GM12878 (cell line): ENCODE measurements around the gene KRTAP5-6. TPM values are rescaled to one million over a fixed set of nuclear protein-coding genes. Genes with fewer than 3 reads are reported as not detected.

Source experiments
- ATAC-seq: fragments of 200-7000 bp; cut with Tn5 transposase; 3 replicates; pipeline ENCODE4 v1.9.1; 2020; ENCODE audit warnings: mild to moderate bottlenecking, moderate library complexity
- BruUV-seq: library from RNA; stranded (reverse); fragments of 400-500 nt; replicated peaks from 2 replicates; lab custom pipeline; 2021; lab: Mats Ljungman, UMichigan
- CTCF ChIA-PET: fragments of 300-600 bp; sonication (Branson Sonifier 250); formaldehyde crosslinking; extraction: SDS; loops from one replicate; lab custom pipeline; 2021; ENCODE audit warnings: inconsistent platforms; lab: Yijun Ruan, JAX
- POLR2A ChIA-PET: fragments of 350-600 bp; formaldehyde crosslinking; extraction: SDS; loops from one replicate; lab custom pipeline; 2021; ENCODE audit warnings: inconsistent platforms; lab: Charles Lee
- RAD21 ChIA-PET: fragments of 300-600 bp; sonication (Branson Sonifier 250); formaldehyde crosslinking; loops from one replicate; lab custom pipeline; 2023; ENCODE audit warnings: antibody characterized with exemption; ENCODE audit not compliant: unreplicated experiment; lab: Charles Lee
- SMC1A ChIA-PET: fragments of 300-600 bp; sonication (Branson Sonifier 250); formaldehyde crosslinking; loops from one replicate; lab custom pipeline; 2023; ENCODE audit not compliant: unreplicated experiment, uncharacterized antibody; lab: Charles Lee
- DNase-seq: peaks from one replicate; pipeline ENCODE4 v3.0.0-alpha.2; 2011; ENCODE audit warnings: low read depth, low spot score
- FAIRE-seq: peaks from 3 replicates; lab custom pipeline; 2011; peaks lifted over from hg19 to GRCh38; lab: Jason Lieb, UNC
- H2AFZ ChIP-seq: 2 replicates; pipeline ENCODE4 v1.6.0; 2011; ENCODE audit warnings: low read depth, low read length, control low read depth; ENCODE audit not compliant: control insufficient read depth
- H3K27ac ChIP-seq: 2 replicates; pipeline ENCODE4 v1.5.1; 2011; ENCODE audit warnings: control low read depth; ENCODE audit not compliant: control insufficient read depth, insufficient read depth
- H3K27me3 ChIP-seq, 2 experiments: replicated peaks in 1 of 2; 2 replicates each; pipeline versions ENCODE4 v1.6.0 to v1.6.1; 2011; ENCODE audit warnings: low read length in 1 of 2; ENCODE audit not compliant: control insufficient read depth in 2 of 2, insufficient read depth in 2 of 2
- H3K36me3 ChIP-seq, 2 experiments: 2 replicates each; pipeline ENCODE4 v1.5.1; 2011; ENCODE audit warnings: low read length in 1 of 2; ENCODE audit not compliant: control insufficient read depth in 2 of 2, insufficient read depth in 2 of 2
- H3K4me1 ChIP-seq: 2 replicates; pipeline ENCODE4 v1.6.1; 2011; ENCODE audit warnings: mild to moderate bottlenecking, low read length, moderate library complexity, mixed read lengths; ENCODE audit not compliant: control insufficient read depth, insufficient read depth
- H3K4me2 ChIP-seq: 2 replicates; pipeline ENCODE4 v1.6.0; 2011; ENCODE audit warnings: control low read depth; ENCODE audit not compliant: control insufficient read depth, insufficient read depth
- H3K4me3 ChIP-seq: fragments of 200-600 bp; sonication (generic); 2 replicates; pipeline ENCODE4 v1.5.1; 2016
- H3K79me2 ChIP-seq: 2 replicates; pipeline ENCODE4 v1.6.0; 2011; ENCODE audit warnings: low read length; ENCODE audit not compliant: control insufficient read depth, insufficient read depth
- H3K9ac ChIP-seq: 2 replicates; pipeline ENCODE4 v1.8.0; 2011; ENCODE audit warnings: low read length, control low read depth, mixed read lengths; ENCODE audit not compliant: control insufficient read depth, insufficient read depth
- H3K9me3 ChIP-seq: replicated peaks from 3 replicates; pipeline ENCODE4 v1.5.1; 2011; ENCODE audit warnings: mild to moderate bottlenecking, low read length; ENCODE audit not compliant: control insufficient read depth, insufficient read depth
- H4K20me1 ChIP-seq: 2 replicates; pipeline ENCODE4 v1.6.0; 2011; ENCODE audit not compliant: control insufficient read depth, insufficient read depth
- CBX3 ChIP-seq: fragments of 200-600 bp; sonication (generic); IDR thresholded peaks from 2 replicates; pipeline ENCODE4 v1.6.1; 2016; ENCODE audit warnings: low read depth, borderline replicate concordance
- CREM ChIP-seq: IDR thresholded peaks from 2 replicates; pipeline ENCODE4 v1.6.1; 2014; ENCODE audit warnings: antibody characterized with exemption, low read depth
- EP300 ChIP-seq, 2 experiments: fragments of 150-350 bp in 1 of 2; IDR thresholded peaks; 2 replicates each; pipeline ENCODE4 v1.6.1; 2011 to 2012; ENCODE audit warnings: low read depth in 2 of 2, low read length in 2 of 2, borderline replicate concordance in 1 of 2, improper control_type of control experiment in 1 of 2, inconsistent platforms in 1 of 2; ENCODE audit not compliant: control insufficient read depth in 1 of 2
- HDGF ChIP-seq: fragments of 450-650 bp; IDR thresholded peaks from 2 replicates; pipeline ENCODE4 v1.6.1; 2016; ENCODE audit warnings: antibody characterized with exemption
- LARP7 ChIP-seq: fragments of 450-650 bp; IDR thresholded peaks from 2 replicates; pipeline ENCODE4 v1.6.1; 2017; ENCODE audit warnings: mild to moderate bottlenecking
- NFIC ChIP-seq: IDR thresholded peaks from 2 replicates; pipeline ENCODE4 v1.6.1; 2012; ENCODE audit warnings: low read depth, mild to moderate bottlenecking, inconsistent platforms, low read length, moderate library complexity
- PAX5 ChIP-seq: IDR thresholded peaks from 2 replicates; pipeline ENCODE4 v1.6.1; 2011; ENCODE audit warnings: low read depth, low read length, borderline replicate concordance
- RAD21 ChIP-seq: IDR thresholded peaks from 2 replicates; pipeline ENCODE4 v1.6.1; 2011; ENCODE audit warnings: mild to moderate bottlenecking, low read depth, low read length, moderate library complexity; ENCODE audit not compliant: insufficient read depth
- RBBP5 ChIP-seq: fragments of 200-600 bp; sonication (generic); conservative IDR thresholded peaks from 2 replicates; pipeline ENCODE4 v1.6.1; 2016
- RFX5 ChIP-seq: IDR thresholded peaks from 2 replicates; pipeline ENCODE4 v1.6.1; 2011; ENCODE audit warnings: low read depth, low read length, improper control_type of control experiment
- SIN3A ChIP-seq: IDR thresholded peaks from 2 replicates; pipeline ENCODE4 v1.6.1; 2012; ENCODE audit warnings: low read depth, low read length, improper control_type of control experiment
- WGBS: methylation state at CpG from one replicate; pipeline ENCODE4 v1.1.6; 2016; ENCODE audit warnings: low lambda C conversion rate; ENCODE audit not compliant: insufficient replicate concordance, insufficient coverage; ENCODE audit errors: missing lambda C conversion rate; 5-methylcytosine and 5-hydroxymethylcytosine counted together
- in situ Hi-C: fragments of 300-500 bp; cut with MboI; formaldehyde crosslinking; loops from 9 replicates; pipeline ENCODE4 v1.14.3; 2018; ENCODE audit warnings: mixed read lengths
- intact Hi-C: fragments of 100-400 bp; cut with micrococcal nuclease; formaldehyde crosslinking; loops from one replicate; pipeline ENCODE4 v1.14.2; 2022; ENCODE audit not compliant: unreplicated experiment
- polyA plus RNA-seq, 11 experiments: library from polyadenylated mRNA; depleted of rRNA in 4 of 11; unstranded in 6 of 11; stranded (reverse) in 5 of 11; fragments of >200 nt; fragmentation: Nextera tagmentation in 4 of 11; fragmentation: Illumina TruSeq in 1 of 11; extraction: Ambion mirVana in 4 of 11; extraction: Trizol in 1 of 11; gene quantifications; 1 replicate in 1 of 11; 2 replicates in 10 of 11; pipeline versions ENCODE4 v1.2.1 to v1.2.3, GENCODE V29; 2011 to 2016; ENCODE audit warnings: inconsistent platforms in 2 of 11, missing spikeins in 2 of 11, low read depth in 1 of 11
- total RNA-seq, 4 experiments: library from RNA; depleted of rRNA in 3 of 4; stranded (reverse); fragments of >200 nt in 3 of 4; fragmentation: Illumina TruSeq in 1 of 4; extraction: Trizol in 1 of 4; gene quantifications; 2 replicates each; pipeline versions ENCODE4 v1.2.1 to v1.2.3, GENCODE V29; 2013 to 2021
- TF ChIP-seq, protein P1 (sequence below): fragments of 450-650 bp; IDR thresholded peaks from 2 replicates; pipeline ENCODE4 v1.6.1; 2018; ENCODE audit warnings: mild to moderate bottlenecking, low read depth, moderate library complexity; ENCODE audit not compliant: partially characterized antibody
- TF ChIP-seq, protein P2 (sequence below), 3 experiments: IDR thresholded peaks in 2 of 3; conservative IDR thresholded peaks in 1 of 3; 2 replicates each; pipeline ENCODE4 v1.5.1; 2011; ENCODE audit warnings: low read depth in 3 of 3, low read length in 3 of 3, mild to moderate bottlenecking in 3 of 3, control low read depth in 2 of 3, moderate library complexity in 2 of 3, inconsistent platforms in 1 of 3, mixed read lengths in 1 of 3; ENCODE audit not compliant: control insufficient read depth in 2 of 3, insufficient read depth in 1 of 3; ENCODE audit errors: extremely low read depth in 1 of 3
- TF ChIP-seq, protein P3 (sequence below): fragments of 450-650 bp; IDR thresholded peaks from 2 replicates; pipeline ENCODE4 v1.6.1; 2017; ENCODE audit warnings: borderline replicate concordance

The KRTAP5-6 gene
- total and polyA plus RNA-seq, 10 of the 15 experiments (the other 5 are each of a cell fraction or from before 2014, with no cell fraction given) = not detected

DNA sequence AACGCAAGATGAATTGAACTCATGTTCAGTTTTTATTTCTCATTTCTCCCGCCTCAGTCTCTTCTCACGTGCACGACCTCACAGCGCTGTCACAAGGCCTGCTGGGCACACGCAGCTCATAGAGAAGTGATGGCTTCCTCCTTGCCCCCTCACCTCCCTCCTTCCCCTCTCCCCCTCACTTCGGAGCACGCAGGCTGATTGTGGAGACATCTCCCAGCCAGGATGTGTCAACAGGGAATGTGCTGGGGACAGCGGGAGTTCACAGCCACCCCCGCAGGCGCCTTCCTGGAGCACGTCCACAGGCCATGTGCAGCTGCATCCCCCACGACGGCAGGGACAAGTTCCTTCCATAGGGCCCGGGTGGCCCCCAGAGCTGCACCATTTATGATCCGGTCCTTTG is 29.1 kb upstream of the KRTAP5-6 start (continued):
- TF ChIP-seq, protein P1, sequence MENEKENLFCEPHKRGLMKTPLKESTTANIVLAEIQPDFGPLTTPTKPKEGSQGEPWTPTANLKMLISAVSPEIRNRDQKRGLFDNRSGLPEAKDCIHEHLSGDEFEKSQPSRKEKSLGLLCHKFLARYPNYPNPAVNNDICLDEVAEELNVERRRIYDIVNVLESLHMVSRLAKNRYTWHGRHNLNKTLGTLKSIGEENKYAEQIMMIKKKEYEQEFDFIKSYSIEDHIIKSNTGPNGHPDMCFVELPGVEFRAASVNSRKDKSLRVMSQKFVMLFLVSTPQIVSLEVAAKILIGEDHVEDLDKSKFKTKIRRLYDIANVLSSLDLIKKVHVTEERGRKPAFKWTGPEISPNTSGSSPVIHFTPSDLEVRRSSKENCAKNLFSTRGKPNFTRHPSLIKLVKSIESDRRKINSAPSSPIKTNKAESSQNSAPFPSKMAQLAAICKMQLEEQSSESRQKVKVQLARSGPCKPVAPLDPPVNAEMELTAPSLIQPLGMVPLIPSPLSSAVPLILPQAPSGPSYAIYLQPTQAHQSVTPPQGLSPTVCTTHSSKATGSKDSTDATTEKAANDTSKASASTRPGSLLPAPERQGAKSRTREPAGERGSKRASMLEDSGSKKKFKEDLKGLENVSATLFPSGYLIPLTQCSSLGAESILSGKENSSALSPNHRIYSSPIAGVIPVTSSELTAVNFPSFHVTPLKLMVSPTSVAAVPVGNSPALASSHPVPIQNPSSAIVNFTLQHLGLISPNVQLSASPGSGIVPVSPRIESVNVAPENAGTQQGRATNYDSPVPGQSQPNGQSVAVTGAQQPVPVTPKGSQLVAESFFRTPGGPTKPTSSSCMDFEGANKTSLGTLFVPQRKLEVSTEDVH = no peak
- TF ChIP-seq EP300 (IDR thresholded peaks at IDR 0.05; ENCODE audit: borderline replicate concordance in 1 of 2, control insufficient read depth in 1 of 2, low read depth in 2 of 2, low read length in 2 of 2) = no peak
- TF ChIP-seq, protein P2, sequence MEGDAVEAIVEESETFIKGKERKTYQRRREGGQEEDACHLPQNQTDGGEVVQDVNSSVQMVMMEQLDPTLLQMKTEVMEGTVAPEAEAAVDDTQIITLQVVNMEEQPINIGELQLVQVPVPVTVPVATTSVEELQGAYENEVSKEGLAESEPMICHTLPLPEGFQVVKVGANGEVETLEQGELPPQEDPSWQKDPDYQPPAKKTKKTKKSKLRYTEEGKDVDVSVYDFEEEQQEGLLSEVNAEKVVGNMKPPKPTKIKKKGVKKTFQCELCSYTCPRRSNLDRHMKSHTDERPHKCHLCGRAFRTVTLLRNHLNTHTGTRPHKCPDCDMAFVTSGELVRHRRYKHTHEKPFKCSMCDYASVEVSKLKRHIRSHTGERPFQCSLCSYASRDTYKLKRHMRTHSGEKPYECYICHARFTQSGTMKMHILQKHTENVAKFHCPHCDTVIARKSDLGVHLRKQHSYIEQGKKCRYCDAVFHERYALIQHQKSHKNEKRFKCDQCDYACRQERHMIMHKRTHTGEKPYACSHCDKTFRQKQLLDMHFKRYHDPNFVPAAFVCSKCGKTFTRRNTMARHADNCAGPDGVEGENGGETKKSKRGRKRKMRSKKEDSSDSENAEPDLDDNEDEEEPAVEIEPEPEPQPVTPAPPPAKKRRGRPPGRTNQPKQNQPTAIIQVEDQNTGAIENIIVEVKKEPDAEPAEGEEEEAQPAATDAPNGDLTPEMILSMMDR (IDR thresholded peaks at IDR 0.05 in 2 of 3, conservative IDR thresholded peaks at IDR 0.05 in 1 of 3; ENCODE audit: control insufficient read depth in 2 of 3, extremely low read depth in 1 of 3, insufficient read depth in 1 of 3, low read depth in 3 of 3, low read length in 3 of 3) = no peak
- TF ChIP-seq LARP7 = no peak
- no peak for TF ChIP-seq RAD21

DNA sequence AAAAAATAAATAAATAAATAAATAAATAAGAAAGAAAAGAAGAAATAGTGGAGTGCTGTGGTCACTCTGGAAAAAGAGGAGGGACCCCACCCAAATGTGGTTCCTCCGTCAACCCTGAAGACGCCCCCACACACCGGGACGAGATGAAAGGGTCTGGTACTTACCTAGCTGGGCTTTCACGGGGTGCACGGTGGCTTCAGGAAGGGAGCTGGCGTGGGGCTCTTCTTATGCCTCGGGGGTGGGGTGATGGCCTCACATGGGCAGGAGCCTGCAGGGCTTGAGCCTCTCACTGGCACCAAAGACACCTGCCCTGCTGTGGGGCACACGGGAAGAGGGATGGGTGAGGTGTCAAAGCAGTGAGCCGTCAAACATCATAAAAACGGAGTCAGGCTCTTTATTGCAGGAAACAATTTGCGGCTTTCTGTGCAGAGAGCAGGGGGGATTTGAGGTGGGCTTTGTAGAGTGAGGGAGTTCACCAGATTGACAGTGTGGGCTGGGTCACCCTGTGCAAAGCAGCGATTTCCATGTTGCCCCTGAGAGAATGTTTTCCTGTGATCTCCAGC is 28.0 kb upstream of the KRTAP5-6 start:
- Histone ChIP-seq H4K20me1 (no peaks in the 10 kb centered on the region), H3K4me2 (no peak overlapping the region), H3K9ac (no peak overlapping the region), H2AFZ (no peak overlapping the region), H3K9me3 (no peaks in the 10 kb centered on the region), H3K27ac (no peak overlapping the region), H3K36me3 (no peaks in the 10 kb centered on the region), H3K4me1 (no peaks in the 10 kb centered on the region), H3K4me3 (no peak overlapping the region), H3K79me2 (no peaks in the 10 kb centered on the region), H3K27me3 (no peaks in the 10 kb centered on the region; a peak in 1 of 4 replicates)
- intact Hi-C loops = no loop called here
- WGBS = 20% methylated on average over 13 of the region's 13 CpGs
- ChIA-PET SMC1A (no interaction called here), POLR2A (no interaction called here), CTCF (no interaction called here), RAD21 (no interaction called here)
- no TSS peak for BruUV-seq
- in situ Hi-C loops = no loop called here
- FAIRE-seq = no peak
- DNase-seq = no peak
- no peak for ATAC-seq
- no peak for TF ChIP-seq PAX5
- TF ChIP-seq CBX3 = no peak
- TF ChIP-seq SIN3A = no peak
- TF ChIP-seq RFX5 = no peak
- no peak for TF ChIP-seq HDGF
- TF ChIP-seq CREM = no peak
- TF ChIP-seq, protein P3, sequence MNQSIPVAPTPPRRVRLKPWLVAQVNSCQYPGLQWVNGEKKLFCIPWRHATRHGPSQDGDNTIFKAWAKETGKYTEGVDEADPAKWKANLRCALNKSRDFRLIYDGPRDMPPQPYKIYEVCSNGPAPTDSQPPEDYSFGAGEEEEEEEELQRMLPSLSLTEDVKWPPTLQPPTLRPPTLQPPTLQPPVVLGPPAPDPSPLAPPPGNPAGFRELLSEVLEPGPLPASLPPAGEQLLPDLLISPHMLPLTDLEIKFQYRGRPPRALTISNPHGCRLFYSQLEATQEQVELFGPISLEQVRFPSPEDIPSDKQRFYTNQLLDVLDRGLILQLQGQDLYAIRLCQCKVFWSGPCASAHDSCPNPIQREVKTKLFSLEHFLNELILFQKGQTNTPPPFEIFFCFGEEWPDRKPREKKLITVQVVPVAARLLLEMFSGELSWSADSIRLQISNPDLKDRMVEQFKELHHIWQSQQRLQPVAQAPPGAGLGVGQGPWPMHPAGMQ = no peak
- no peak for TF ChIP-seq NFIC
- TF ChIP-seq RBBP5 = no peak
